A549 (cell line): ENCODE measurements around the gene ZNF471. TPM values are rescaled to one million over a fixed set of nuclear protein-coding genes. Genes with fewer than 3 reads are reported as not detected.

Experiments
- ATAC-seq, 2 experiments: fragments of 200-7000 bp in 1 of 2; fragments of >200 bp in 1 of 2; cut with Nextera tagmentation in 1 of 2; cut with Tn5 transposase in 1 of 2; 3 replicates each; pipeline versions ENCODE4 v1.8.0 to v1.9.1; 2018 to 2020; ENCODE audit warnings: mild to moderate bottlenecking in 1 of 2, moderate library complexity in 1 of 2
- CTCF ChIA-PET: fragments of 300-600 bp; sonication (Branson Sonifier 250); formaldehyde crosslinking; extraction: SDS; loops from one replicate; lab custom pipeline; 2021; ENCODE audit warnings: antibody characterized with exemption, inconsistent platforms; lab: Yijun Ruan, JAX
- POLR2A ChIA-PET: fragments of 350-600 bp; formaldehyde crosslinking; extraction: SDS; loops from one replicate; lab custom pipeline; 2021; ENCODE audit warnings: antibody characterized with exemption, inconsistent platforms; lab: Yijun Ruan, JAX
- DNase-seq, 2 experiments: peaks; one replicate each; pipeline versions ENCODE4 v3.0.0 to v3.0.0-alpha.2; 2011 to 2016; ENCODE audit warnings: low read depth in 1 of 2, low spot score in 1 of 2
- FAIRE-seq: peaks from 2 replicates; lab custom pipeline; 2011; peaks lifted over from hg19 to GRCh38; lab: Jason Lieb, UNC
- H3K27ac ChIP-seq, 2 experiments: fragments of >200 bp; sonication (Bioruptor Twin); formaldehyde crosslinking; 3 replicates each; pipeline ENCODE4 v1.5.1; 2016 to 2017
- H3K4me1 ChIP-seq: fragments of >200 bp; sonication (Bioruptor Twin); formaldehyde crosslinking; 3 replicates; pipeline ENCODE4 v1.6.1; 2016
- H3K4me2 ChIP-seq: fragments of >200 bp; sonication (Bioruptor Twin); formaldehyde crosslinking; 3 replicates; pipeline ENCODE4 v1.6.1; 2016
- H3K4me3 ChIP-seq: fragments of >200 bp; sonication (Bioruptor Twin); formaldehyde crosslinking; 3 replicates; pipeline ENCODE4 v1.5.1; 2016
- H3K9me3 ChIP-seq: fragments of >200 bp; sonication (Bioruptor Twin); formaldehyde crosslinking; 3 replicates; pipeline ENCODE4 v1.6.1; 2016
- EHF ChIP-seq: fragments of 250-450 bp; sonication (Bioruptor Pico); IDR thresholded peaks from 2 replicates; pipeline ENCODE4 v1.5.0; 2020; ENCODE audit warnings: mild to moderate bottlenecking
- EP300 ChIP-seq, 2 experiments: fragments of >200 bp; sonication (Bioruptor Twin); formaldehyde crosslinking; IDR thresholded peaks; 2 replicates in 1 of 2; 3 replicates in 1 of 2; pipeline ENCODE4 v1.6.1; 2016 to 2017
- ESRRA ChIP-seq: fragments of 150-350 bp; IDR thresholded peaks from 2 replicates; pipeline ENCODE4 v1.6.1; 2014; ENCODE audit warnings: mild to moderate bottlenecking, low read length, borderline replicate concordance
- FOSL2 ChIP-seq, 2 experiments: fragments of 450-650 bp in 1 of 2; fragments of >200 bp in 1 of 2; sonication (Bioruptor Twin) in 1 of 2; formaldehyde crosslinking; IDR thresholded peaks; 2 replicates each; pipeline versions ENCODE4 v1.5.0 to v1.6.1; 2016 to 2020; ENCODE audit warnings: mild to moderate bottlenecking in 1 of 2, moderate library complexity in 1 of 2
- GATA3 ChIP-seq: IDR thresholded peaks from 2 replicates; pipeline ENCODE4 v1.6.1; 2012; ENCODE audit warnings: borderline replicate concordance
- HES2 ChIP-seq: fragments of >200 bp; sonication (Bioruptor Twin); formaldehyde crosslinking; IDR thresholded peaks from 2 replicates; pipeline ENCODE4 v1.6.1; 2016
- HOXA7 ChIP-seq: fragments of 250-450 bp; sonication (Bioruptor Pico); IDR thresholded peaks from 2 replicates; pipeline ENCODE4 v1.5.0; 2020; ENCODE audit warnings: mild to moderate bottlenecking, moderate library complexity
- JUNB ChIP-seq: fragments of >200 bp; sonication (Bioruptor Twin); formaldehyde crosslinking; IDR thresholded peaks from 2 replicates; pipeline ENCODE4 v1.6.1; 2016
- MAFK ChIP-seq: fragments of 450-650 bp; IDR thresholded peaks from 2 replicates; pipeline ENCODE4 v1.6.1; 2014; ENCODE audit not compliant: partially characterized antibody
- MAZ ChIP-seq: fragments of 150-350 bp; IDR thresholded peaks from 2 replicates; pipeline ENCODE4 v1.6.1; 2014; ENCODE audit warnings: antibody characterized with exemption, low read depth, low read length, borderline replicate concordance
- NFE2L2 ChIP-seq: fragments of 150-350 bp; conservative IDR thresholded peaks from 2 replicates; pipeline ENCODE4 v1.6.1; 2014; ENCODE audit warnings: low read length
- RARB ChIP-seq: fragments of 250-450 bp; sonication (Bioruptor Pico); IDR thresholded peaks from 2 replicates; pipeline ENCODE4 v1.8.0; 2021; ENCODE audit warnings: mild to moderate bottlenecking, moderate library complexity
- RCOR1 ChIP-seq: fragments of 150-350 bp; IDR thresholded peaks from 2 replicates; pipeline ENCODE4 v1.6.1; 2014; ENCODE audit warnings: antibody characterized with exemption, low read length, low read depth
- TP53 ChIP-seq: fragments of 250-450 bp; sonication (Bioruptor Pico); IDR thresholded peaks from 2 replicates; pipeline ENCODE4 v1.5.0; 2021; ENCODE audit warnings: mild to moderate bottlenecking, moderate library complexity
- WGBS: methylation state at CpG from one replicate; pipeline ENCODE4 v1.1.6; 2017; ENCODE audit errors: missing lambda C conversion rate; 5-methylcytosine and 5-hydroxymethylcytosine counted together
- polyA plus RNA-seq, 4 experiments: library from polyadenylated mRNA; depleted of rRNA in 3 of 4; stranded (reverse); fragments of >200 nt; fragmentation: RNase III in 1 of 4; extraction: RNeasy Plus Mini Kit Qiagen cat#74134 plus additional on column Dnase treatment in 1 of 4; gene quantifications; 2 replicates in 3 of 4; 3 replicates in 1 of 4; pipeline ENCODE4 v1.2.3, GENCODE V29; 2011 to 2017

ZNF471 gene
- polyA plus RNA-seq, 2 of the 4 experiments (the other 2 are of a cell fraction): 0.04 to 0.18 TPM

DNA sequence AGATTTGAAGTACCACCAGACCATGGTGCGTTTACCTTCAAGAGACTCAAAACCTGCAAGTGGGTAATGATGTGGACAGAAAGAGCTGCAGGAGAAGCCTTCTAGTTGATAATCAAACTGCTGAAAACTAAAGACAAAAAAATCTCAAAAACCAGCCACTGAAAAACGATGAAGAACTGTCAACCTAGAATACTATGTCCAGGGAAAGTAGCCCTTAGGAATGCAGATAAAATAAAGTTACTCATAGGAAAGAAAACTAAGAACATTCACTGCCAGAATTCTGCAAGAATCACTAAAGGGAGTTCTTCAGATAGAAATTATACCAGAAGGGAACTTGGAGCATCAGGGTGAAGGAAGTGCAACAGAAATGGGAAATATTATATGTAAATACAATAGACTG is 64.9 kb downstream of the ZNF471 start:
- 41% methylated on average over 2 of the region's 2 CpGs for WGBS
- CTCF ChIA-PET: interaction anchor here (0.6 kb wide), 1 partner anchor 86 kb away, joined by 3 read pairs; no protein-coding TSS in a partner anchor
- Histone ChIP-seq H3K4me3 (no peak overlapping the region), H3K4me2 (no peak overlapping the region), H3K4me1 (no peaks in the 10 kb centered on the region), H3K27ac (no peak overlapping the region), H3K9me3 (peaks cover 98% of the 10 kb centered on the region)
- FAIRE-seq (no peak), DNase-seq (no peak), ATAC-seq (no peak)
- TF ChIP-seq TP53 (CRISPR knock-in tag) (no peak), HOXA7 (CRISPR knock-in tag) (no peak), HES2 (no peak), GATA3 (no peak), NFE2L2 (no peak), JUNB (no peak), RCOR1 (no peak), FOSL2 (IDR thresholded peaks at IDR 0.05) (no peak), FOSL2 (CRISPR knock-in tag; IDR thresholded peaks at IDR 0.05) (no peak), RARB (CRISPR knock-in tag) (no peak), EHF (no peak), MAZ (no peak), ESRRA (no peak)
- POLR2A ChIA-PET: no interaction called here

DNA sequence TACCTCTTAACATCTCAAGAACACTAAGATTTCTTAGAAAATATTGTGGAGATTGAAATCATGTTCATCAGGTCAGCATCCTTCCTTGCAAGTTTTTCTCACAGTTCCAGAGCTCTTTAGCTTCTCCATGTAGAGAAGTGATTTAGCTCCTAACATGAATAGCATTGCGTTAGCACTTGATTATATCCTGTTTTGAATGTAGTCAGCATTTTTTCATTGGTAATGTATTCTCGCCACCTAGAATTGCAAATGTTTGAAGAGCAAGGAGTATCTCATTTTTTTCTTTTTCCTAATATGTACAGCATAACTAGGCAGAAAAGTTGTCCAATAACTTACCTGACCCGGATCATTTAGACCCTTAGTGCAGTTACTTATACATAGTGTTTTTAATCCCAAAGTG is 66.3 kb downstream of the ZNF471 start:
- no peak overlapping the region for H3K4me2 ChIP-seq
- ATAC-seq (no peak), DNase-seq (no peak), FAIRE-seq (no peak)
- H3K27ac ChIP-seq: no peak overlapping the region
- no peak overlapping the region for H3K4me3 ChIP-seq
- TF ChIP-seq EP300 (IDR thresholded peaks at IDR 0.05) (no peak), MAFK (peak; percentile 77)
- POLR2A ChIA-PET: no interaction called here
- H3K4me1 ChIP-seq: no peaks in the 10 kb centered on the region
- H3K9me3 ChIP-seq: peaks cover 98% of the 10 kb centered on the region
- 90% methylated on average over 3 of the region's 3 CpGs for WGBS
- CTCF ChIA-PET: interaction anchor here (0.8 kb wide), 1 partner anchor 215 kb away, joined by 3 read pairs; no protein-coding TSS in a partner anchor

DNA sequence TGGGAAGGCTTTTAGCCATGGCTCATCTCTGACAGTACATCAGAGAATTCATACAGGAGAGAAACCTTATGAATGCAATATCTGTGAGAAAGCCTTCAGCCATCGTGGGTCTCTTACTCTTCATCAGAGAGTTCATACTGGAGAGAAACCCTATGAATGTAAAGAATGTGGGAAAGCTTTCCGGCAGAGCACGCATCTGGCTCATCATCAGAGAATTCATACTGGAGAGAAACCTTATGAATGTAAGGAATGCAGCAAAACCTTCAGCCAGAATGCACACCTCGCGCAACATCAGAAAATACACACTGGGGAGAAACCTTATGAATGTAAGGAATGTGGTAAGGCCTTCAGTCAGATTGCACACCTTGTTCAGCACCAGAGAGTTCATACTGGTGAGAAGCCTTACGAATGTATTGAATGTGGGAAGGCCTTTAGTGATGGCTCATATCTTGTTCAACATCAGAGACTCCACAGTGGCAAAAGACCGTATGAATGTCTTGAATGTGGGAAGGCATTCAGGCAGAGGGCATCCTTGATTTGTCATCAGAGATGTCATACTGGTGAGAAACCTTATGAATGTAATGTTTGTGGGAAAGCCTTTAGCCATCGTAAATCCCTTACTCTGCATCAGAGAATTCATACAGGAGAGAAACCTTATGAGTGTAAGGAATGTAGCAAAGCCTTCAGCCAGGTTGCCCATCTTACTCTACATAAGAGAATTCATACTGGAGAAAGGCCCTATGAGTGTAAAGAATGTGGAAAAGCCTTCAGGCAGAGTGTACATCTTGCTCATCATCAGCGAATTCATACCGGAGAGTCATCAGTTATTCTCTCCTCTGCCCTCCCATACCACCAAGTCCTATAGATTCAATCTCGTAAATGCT is 70.3 kb downstream of the ZNF471 start:
- TF ChIP-seq EP300 (IDR thresholded peaks at IDR 0.05) (no peak), GATA3 (peak; percentile 42; the same call in 1 of the 2 replicates)
- TF ChIP-seq, all 56 proteins: peak for 1
- Histone ChIP-seq H3K27ac (no peak overlapping the region), H3K4me1 (no peaks in the 10 kb centered on the region), H3K9me3 (peaks cover 99% of the 10 kb centered on the region), H3K4me3 (no peak overlapping the region), H3K4me2 (no peak overlapping the region)
- no peak for ATAC-seq
- DNase-seq: no peak
- peak; percentile 28 for FAIRE-seq
- ChIA-PET POLR2A (no interaction called here), CTCF (no interaction called here)
- 77% methylated on average over 11 of the region's 11 CpGs for WGBS

Other genes starting within 250 kb of the ZNF471 start
- not detected in 2 replicates for gene EDDM13, start 235.1 kb upstream of the ZNF471 start, polyA plus RNA-seq (2011; rRNA removed)
- not detected in 3 replicates for gene EDDM13, start 235.1 kb upstream of the ZNF471 start, polyA plus RNA-seq (2017; fragmentation: RNase III; extraction: RNeasy Plus Mini Kit Qiagen cat#74134 plus additional on column Dnase treatment)
- 13.3 and 16.1 TPM in 2 replicates for gene ZSCAN5A, start 193.0 kb upstream of the ZNF471 start, polyA plus RNA-seq (2011; rRNA removed)
- gene ZSCAN5A, start 193.0 kb upstream of the ZNF471 start, polyA plus RNA-seq (2017; fragmentation: RNase III; extraction: RNeasy Plus Mini Kit Qiagen cat#74134 plus additional on column Dnase treatment): 10.8 to 12.2 TPM (median 12.0 TPM) in 3 replicates
- 3.2 TPM in 2 replicates for gene ZNF582, start 114.3 kb upstream of the ZNF471 start, polyA plus RNA-seq (2011; rRNA removed)
- 1.0 to 1.5 TPM (median 1.1 TPM) in 3 replicates for gene ZNF582, start 114.3 kb upstream of the ZNF471 start, polyA plus RNA-seq (2017; fragmentation: RNase III; extraction: RNeasy Plus Mini Kit Qiagen cat#74134 plus additional on column Dnase treatment)
- gene ZNF583, start 103.5 kb upstream of the ZNF471 start, polyA plus RNA-seq (2011; rRNA removed): 3.4 and 4.8 TPM in 2 replicates
- gene ZNF583, start 103.5 kb upstream of the ZNF471 start, polyA plus RNA-seq (2017; fragmentation: RNase III; extraction: RNeasy Plus Mini Kit Qiagen cat#74134 plus additional on column Dnase treatment): 2.9 to 4.2 TPM (median 3.4 TPM) in 3 replicates
- gene ZNF667, start 30.5 kb upstream of the ZNF471 start, polyA plus RNA-seq (2011; rRNA removed): not detected in 2 replicates
- gene ZNF667, start 30.5 kb upstream of the ZNF471 start, polyA plus RNA-seq (2017; fragmentation: RNase III; extraction: RNeasy Plus Mini Kit Qiagen cat#74134 plus additional on column Dnase treatment): not detected in 3 replicates
- gene ZFP28, start 31.1 kb downstream of the ZNF471 start, polyA plus RNA-seq (2011; rRNA removed): 7.9 and 8.1 TPM in 2 replicates
- 2.4 to 2.8 TPM (median 2.7 TPM) in 3 replicates for gene ZFP28, start 31.1 kb downstream of the ZNF471 start, polyA plus RNA-seq (2017; fragmentation: RNase III; extraction: RNeasy Plus Mini Kit Qiagen cat#74134 plus additional on column Dnase treatment)
- gene ZNF470, start 59.6 kb downstream of the ZNF471 start, polyA plus RNA-seq (2011; rRNA removed): 2.8 and 3.9 TPM in 2 replicates
- 1.6 to 1.7 TPM (median 1.7 TPM) in 3 replicates for gene ZNF470, start 59.6 kb downstream of the ZNF471 start, polyA plus RNA-seq (2017; fragmentation: RNase III; extraction: RNeasy Plus Mini Kit Qiagen cat#74134 plus additional on column Dnase treatment)
- gene ZNF71, start 87.4 kb downstream of the ZNF471 start, polyA plus RNA-seq (2011; rRNA removed): 6.7 and 6.8 TPM in 2 replicates
- gene ZNF71, start 87.4 kb downstream of the ZNF471 start, polyA plus RNA-seq (2017; fragmentation: RNase III; extraction: RNeasy Plus Mini Kit Qiagen cat#74134 plus additional on column Dnase treatment): 6.9 to 8.1 TPM (median 7.9 TPM) in 3 replicates
- 0.15 TPM in 1 of 2 replicates, not detected in the other for gene SMIM17, start 135.3 kb downstream of the ZNF471 start, polyA plus RNA-seq (2011; rRNA removed)
- not detected in 3 replicates for gene SMIM17, start 135.3 kb downstream of the ZNF471 start, polyA plus RNA-seq (2017; fragmentation: RNase III; extraction: RNeasy Plus Mini Kit Qiagen cat#74134 plus additional on column Dnase treatment)
- gene ZNF835, start 163.9 kb downstream of the ZNF471 start, polyA plus RNA-seq (2011; rRNA removed): not detected in 2 replicates
- gene ZNF835, start 163.9 kb downstream of the ZNF471 start, polyA plus RNA-seq (2017; fragmentation: RNase III; extraction: RNeasy Plus Mini Kit Qiagen cat#74134 plus additional on column Dnase treatment): not detected in 3 replicates